BLaER1 (cell line): ENCODE data around the gene DDX41.

ENCODE experiments used
- H3K27ac ChIP-seq: shearing (Covaris generic); formaldehyde crosslinking; 2 replicates; pipeline ENCODE4 v1.8.1; 2022
- H3K27me3 ChIP-seq: shearing (Covaris generic); formaldehyde crosslinking; 2 replicates; pipeline ENCODE4 v1.8.1; 2022
- H3K36me3 ChIP-seq: shearing (Covaris generic); formaldehyde crosslinking; 2 replicates; pipeline ENCODE4 v1.8.1; 2022
- H3K4me1 ChIP-seq: shearing (Covaris generic); formaldehyde crosslinking; 2 replicates; pipeline ENCODE4 v1.8.1; 2022
- H3K4me2 ChIP-seq: shearing (Covaris generic); formaldehyde crosslinking; 2 replicates; pipeline ENCODE4 v1.8.1; 2022
- H3K4me3 ChIP-seq: shearing (Covaris generic); formaldehyde crosslinking; 2 replicates; pipeline ENCODE4 v1.8.1; 2022
- H3K9ac ChIP-seq: shearing (Covaris generic); formaldehyde crosslinking; 2 replicates; pipeline ENCODE4 v1.8.1; 2022
- H3K9me3 ChIP-seq: shearing (Covaris generic); formaldehyde crosslinking; 2 replicates; pipeline ENCODE4 v1.8.1; 2022
- H4K20me1 ChIP-seq: shearing (Covaris generic); formaldehyde crosslinking; 2 replicates; pipeline ENCODE4 v1.8.1; 2022
- Cebpa-rat ChIP-seq: shearing (Covaris generic); IDR thresholded peaks from 2 replicates; pipeline ENCODE4 v1.8.1; 2022

DDX41 gene

GRCh38 chr5:177514541-177514940 lies 2.2 kb downstream of the DDX41 start:
- H3K4me3 ChIP-seq: peak overlapping the region; percentile 98; the same call in 1 of the 2 replicates
- peaks cover 16% of the 10 kb centered on the region; the same call in 1 of the 2 replicates for H4K20me1 ChIP-seq
- H3K4me2 ChIP-seq: peak overlapping the region; percentile 100
- TF ChIP-seq Cebpa-rat: no peak
- peaks cover 60% of the 10 kb centered on the region for H3K36me3 ChIP-seq
- peak overlapping the region; percentile 11; the same call in 1 of the 2 replicates for H3K27ac ChIP-seq
- no peaks in the 10 kb centered on the region for H3K9me3 ChIP-seq
- peak overlapping the region; percentile 97; the same call in 1 of the 2 replicates for H3K9ac ChIP-seq
- no peaks in the 10 kb centered on the region for H3K27me3 ChIP-seq
- peaks cover 73% of the 10 kb centered on the region for H3K4me1 ChIP-seq

GRCh38 chr5:177513500-177513899 lies 3.3 kb downstream of the DDX41 start:
- H3K27me3 ChIP-seq: no peaks in the 10 kb centered on the region
- no peak overlapping the region; the same call in 1 of the 2 replicates for H3K4me2 ChIP-seq
- no peaks in the 10 kb centered on the region for H3K9me3 ChIP-seq
- peak overlapping the region; percentile 97; the same call in 1 of the 2 replicates for H3K9ac ChIP-seq
- no peak for TF ChIP-seq Cebpa-rat
- peaks cover 55% of the 10 kb centered on the region for H3K36me3 ChIP-seq
- peaks cover 16% of the 10 kb centered on the region; the same call in 1 of the 2 replicates for H4K20me1 ChIP-seq
- peak overlapping the region; percentile 11; the same call in 1 of the 2 replicates for H3K27ac ChIP-seq
- H3K4me3 ChIP-seq: no peak overlapping the region
- peaks cover 64% of the 10 kb centered on the region for H3K4me1 ChIP-seq

GRCh38 chr5:177512736-177513380 lies 3.9 kb downstream of the DDX41 start:
- H3K27ac ChIP-seq: peak overlapping the region; percentile 99
- H3K4me1 ChIP-seq: peaks cover 64% of the 10 kb centered on the region
- no peak for TF ChIP-seq Cebpa-rat
- H3K36me3 ChIP-seq: peaks cover 61% of the 10 kb centered on the region
- peaks cover 16% of the 10 kb centered on the region; the same call in 1 of the 2 replicates for H4K20me1 ChIP-seq
- H3K9me3 ChIP-seq: no peaks in the 10 kb centered on the region
- no peaks in the 10 kb centered on the region for H3K27me3 ChIP-seq
- peak overlapping the region; percentile 99; the same call in 1 of the 2 replicates for H3K9ac ChIP-seq
- H3K4me2 ChIP-seq: peak overlapping the region; percentile 98
- no peak overlapping the region for H3K4me3 ChIP-seq

GRCh38 chr5:177511796-177512675 lies 4.7 kb downstream of the DDX41 start:
- Histone ChIP-seq H3K4me3 (peak overlapping the region; percentile 91), H4K20me1 (peaks cover 18% of the 10 kb centered on the region; the same call in 1 of the 2 replicates), H3K4me1 (peaks cover 70% of the 10 kb centered on the region), H3K9ac (peak overlapping the region; percentile 99), H3K36me3 (peaks cover 69% of the 10 kb centered on the region), H3K9me3 (no peaks in the 10 kb centered on the region), H3K27me3 (no peaks in the 10 kb centered on the region), H3K27ac (peak overlapping the region; percentile 99), H3K4me2 (peak overlapping the region; percentile 98)
- TF ChIP-seq Cebpa-rat: no peak

GRCh38 chr5:177511181-177511580 lies 5.6 kb downstream of the DDX41 start:
- H3K9me3 ChIP-seq: no peaks in the 10 kb centered on the region
- peaks cover 78% of the 10 kb centered on the region for H3K36me3 ChIP-seq
- peak overlapping the region; percentile 98 for H3K4me2 ChIP-seq
- peaks cover 78% of the 10 kb centered on the region for H3K4me1 ChIP-seq
- peak overlapping the region; percentile 99 for H3K9ac ChIP-seq
- H3K27me3 ChIP-seq: no peaks in the 10 kb centered on the region
- peak overlapping the region; percentile 99 for H3K27ac ChIP-seq
- peak overlapping the region; percentile 91 for H3K4me3 ChIP-seq
- no peak for TF ChIP-seq Cebpa-rat
- peaks cover 23% of the 10 kb centered on the region for H4K20me1 ChIP-seq

- H3K36me3 ChIP-seq: peaks cover 79% of the 10 kb centered on the region
- H3K4me3 ChIP-seq: peak overlapping the region; percentile 91
- no peaks in the 10 kb centered on the region for H3K27me3 ChIP-seq
- H3K4me1 ChIP-seq: peaks cover 78% of the 10 kb centered on the region
- no peaks in the 10 kb centered on the region for H3K9me3 ChIP-seq
- peak overlapping the region; percentile 99 for H3K27ac ChIP-seq
- H3K9ac ChIP-seq: peak overlapping the region; percentile 99
- H4K20me1 ChIP-seq: peaks cover 23% of the 10 kb centered on the region
- H3K4me2 ChIP-seq: peak overlapping the region; percentile 98
- TF ChIP-seq Cebpa-rat: peak; percentile 78; the same call in 1 of the 2 replicates
Observed at GRCh38 chr5:177510567-177511053, 6.2 kb downstream of the DDX41 start.

- Histone ChIP-seq H4K20me1 (peaks cover 25% of the 10 kb centered on the region), H3K9me3 (no peaks in the 10 kb centered on the region), H3K36me3 (peaks cover 79% of the 10 kb centered on the region), H3K4me2 (peak overlapping the region; percentile 98), H3K27ac (peak overlapping the region; percentile 99), H3K9ac (peak overlapping the region; percentile 99), H3K4me1 (peaks cover 78% of the 10 kb centered on the region), H3K4me3 (peak overlapping the region; percentile 91), H3K27me3 (no peaks in the 10 kb centered on the region)
- TF ChIP-seq Cebpa-rat: no peak
Observed at GRCh38 chr5:177509991-177510566, 6.7 kb downstream of the DDX41 start.

- Histone ChIP-seq H4K20me1 (peaks cover 32% of the 10 kb centered on the region), H3K27me3 (no peaks in the 10 kb centered on the region), H3K4me2 (peak within 1 kb of the TSS; percentile 98), H3K36me3 (peaks cover 79% of the 10 kb centered on the region), H3K4me1 (peaks cover 78% of the 10 kb centered on the region), H3K9ac (peak within 1 kb of the TSS; percentile 99), H3K4me3 (peak within 1 kb of the TSS; percentile 91), H3K27ac (peak within 1 kb of the TSS; percentile 99), H3K9me3 (no peaks in the 10 kb centered on the region)
- no peak for TF ChIP-seq Cebpa-rat
Observed at GRCh38 chr5:177509381-177509951, 7.3 kb downstream of the DDX41 start, which contains the start of gene DOK3. DOK3 (minus strand) TSS chr5:177509826; CDS start chr5:177509540, 286 bp downstream.

GRCh38 chr5:177508837-177509236 lies 7.9 kb downstream of the DDX41 start:
- Histone ChIP-seq H3K9me3 (no peaks in the 10 kb centered on the region), H3K4me3 (peak overlapping the region; percentile 91), H3K9ac (peak overlapping the region; percentile 99), H3K27me3 (no peaks in the 10 kb centered on the region), H3K4me2 (peak overlapping the region; percentile 98), H3K36me3 (peaks cover 79% of the 10 kb centered on the region), H4K20me1 (peaks cover 33% of the 10 kb centered on the region), H3K4me1 (peaks cover 78% of the 10 kb centered on the region), H3K27ac (peak overlapping the region; percentile 99)
- no peak for TF ChIP-seq Cebpa-rat
